GM21390 (cell line): ENCODE results near the gene AFF3.

Source experiments
- ATAC-seq: cut with Tn5 transposase; IDR thresholded peaks from one replicate; pipeline ENCODE4 v1.9.1; 2021; ENCODE audit not compliant: unreplicated experiment

The AFF3 gene

GRCh38 chr2:99863903-99864270 lies 278.5 kb downstream of the AFF3 start:
- ATAC-seq, result no peak

- no peak for ATAC-seq
Measured at GRCh38 chr2:99863236-99863902, 279.0 kb downstream of the AFF3 start.

GRCh38 chr2:99862566-99862965 lies 279.8 kb downstream of the AFF3 start:
- ATAC-seq, result no peak

- ATAC-seq, result no peak
Measured at GRCh38 chr2:99861376-99861760, 281.0 kb downstream of the AFF3 start.

- no peak for ATAC-seq
Measured at GRCh38 chr2:99860720-99861375, 281.5 kb downstream of the AFF3 start.

- ATAC-seq, result no peak
Measured at GRCh38 chr2:99858951-99859596, 283.3 kb downstream of the AFF3 start.

GRCh38 chr2:99857867-99858444 lies 284.4 kb downstream of the AFF3 start:
- ATAC-seq, result no peak

GRCh38 chr2:99857372-99857771 lies 285.0 kb downstream of the AFF3 start:
- no peak for ATAC-seq

GRCh38 chr2:99856119-99856518 lies 286.3 kb downstream of the AFF3 start:
- ATAC-seq, result no peak

GRCh38 chr2:99854236-99854852 lies 288.0 kb downstream of the AFF3 start:
- no peak for ATAC-seq

GRCh38 chr2:99852956-99853355 lies 289.4 kb downstream of the AFF3 start:
- no peak for ATAC-seq

- ATAC-seq, result no peak
Measured at GRCh38 chr2:99852376-99852934, 289.9 kb downstream of the AFF3 start.

- ATAC-seq, result no peak
Measured at GRCh38 chr2:99851811-99852210, 290.6 kb downstream of the AFF3 start.

GRCh38 chr2:99851089-99851488 lies 291.3 kb downstream of the AFF3 start:
- ATAC-seq, result no peak

- no peak for ATAC-seq
Measured at GRCh38 chr2:99850084-99850710, 292.2 kb downstream of the AFF3 start.

- ATAC-seq, result no peak
Measured at GRCh38 chr2:99846462-99847107, 295.8 kb downstream of the AFF3 start.

- ATAC-seq, result no peak
Measured at GRCh38 chr2:99845296-99845695, 297.1 kb downstream of the AFF3 start.

GRCh38 chr2:99842451-99842850 lies 299.9 kb downstream of the AFF3 start:
- ATAC-seq, result no peak

GRCh38 chr2:99841749-99842148 lies 300.6 kb downstream of the AFF3 start:
- ATAC-seq, result no peak

- no peak for ATAC-seq
Measured at GRCh38 chr2:99840831-99841230, 301.6 kb downstream of the AFF3 start.
